H1 (cell line): Measurements from ENCODE around the gene VN1R5. TPM values are rescaled to one million over a fixed set of nuclear protein-coding genes. Genes with fewer than 3 reads are reported as not detected.

Experiments used
- CTCF ChIA-PET: fragments of 300-600 bp; sonication (Branson Sonifier 250); formaldehyde crosslinking; loops from one replicate; lab custom pipeline; 2021; ENCODE audit not compliant: partially characterized antibody; lab: Charles Lee
- POLR2A ChIA-PET: fragments of 300-600 bp; sonication (Branson Sonifier 250); formaldehyde crosslinking; loops from one replicate; lab custom pipeline; 2021; ENCODE audit warnings: inconsistent platforms; ENCODE audit not compliant: partially characterized antibody; lab: Charles Lee
- DNase-seq, 2 experiments: peaks; one replicate each; pipeline versions ENCODE4 v3.0.0 to v3.0.0-alpha.2; 2010 to 2022; ENCODE audit warnings: low spot score in 2 of 2, low read depth in 1 of 2, mixed read lengths in 1 of 2
- FAIRE-seq: peaks from 2 replicates; lab custom pipeline; 2011; peaks lifted over from hg19 to GRCh38; lab: Jason Lieb, UNC
- H2AFZ ChIP-seq: 2 replicates; pipeline ENCODE4 v1.8.1; 2012; ENCODE audit warnings: low read length, inconsistent platforms
- H2AK5ac ChIP-seq: 2 replicates; pipeline ENCODE4 v1.6.1; 2013; ENCODE audit warnings: low read depth, low read length
- H2BK120ac ChIP-seq: replicated peaks from 2 replicates; pipeline ENCODE3; 2013; ENCODE audit warnings: low read depth, low read length, inconsistent platforms
- H2BK12ac ChIP-seq: 2 replicates; pipeline ENCODE4 v1.6.1; 2013; ENCODE audit warnings: low read depth, low read length
- H2BK15ac ChIP-seq: 2 replicates; pipeline ENCODE4 v1.6.1; 2013; ENCODE audit warnings: low read length
- H2BK20ac ChIP-seq: 2 replicates; pipeline ENCODE4 v1.6.1; 2013; ENCODE audit warnings: low read length
- H2BK5ac ChIP-seq: 2 replicates; pipeline ENCODE4 v1.6.1; 2013; ENCODE audit warnings: low read depth, low read length
- H3K14ac ChIP-seq: 2 replicates; pipeline ENCODE4 v1.6.1; 2013; ENCODE audit warnings: inconsistent platforms; ENCODE audit not compliant: insufficient read length
- H3K18ac ChIP-seq: 2 replicates; pipeline ENCODE4 v1.6.1; 2013; ENCODE audit warnings: low read length; ENCODE audit errors: extremely low read depth
- H3K23ac ChIP-seq: 2 replicates; pipeline ENCODE4 v1.6.1; 2013; ENCODE audit warnings: inconsistent platforms; ENCODE audit not compliant: insufficient read length
- H3K23me2 ChIP-seq: 2 replicates; pipeline ENCODE4 v1.6.1; 2013; ENCODE audit warnings: low read depth, low read length
- H3K27ac ChIP-seq: 2 replicates; pipeline ENCODE4 v1.6.1; 2011; ENCODE audit warnings: low read depth, low read length, inconsistent platforms
- H3K27me3 ChIP-seq, 4 experiments: replicated peaks in 1 of 4; 1 replicate in 1 of 4; 2 replicates in 3 of 4; pipeline versions ENCODE4 v1.6.1 to v1.8.1; 2011 to 2013; ENCODE audit warnings: low read length in 3 of 4, mild to moderate bottlenecking in 3 of 4, inconsistent platforms in 2 of 4, mixed read lengths in 2 of 4, moderate library complexity in 1 of 4; ENCODE audit not compliant: control insufficient read depth in 3 of 4, insufficient read depth in 3 of 4; ENCODE audit errors: extremely low read depth in 1 of 4
- H3K36me3 ChIP-seq, 4 experiments: 2 replicates each; pipeline versions ENCODE4 v1.6.1 to v1.8.1; 2011 to 2013; ENCODE audit warnings: mild to moderate bottlenecking in 4 of 4, low read length in 3 of 4, moderate library complexity in 2 of 4, control low read depth in 1 of 4, inconsistent platforms in 1 of 4; ENCODE audit not compliant: insufficient read depth in 4 of 4, control insufficient read depth in 2 of 4
- H3K4ac ChIP-seq: replicated peaks from 2 replicates; pipeline ENCODE3; 2013; ENCODE audit warnings: low read length, low read depth, mixed read lengths, inconsistent platforms; ENCODE audit not compliant: insufficient read length
- H3K4me1 ChIP-seq, 4 experiments: replicated peaks in 1 of 4; 1 replicate in 1 of 4; 2 replicates in 3 of 4; pipeline versions ENCODE4 v1.6.1 to v1.8.1; 2011 to 2013; ENCODE audit warnings: low read length in 3 of 4, inconsistent platforms in 2 of 4, mixed read lengths in 1 of 4; ENCODE audit not compliant: insufficient read depth in 4 of 4, control insufficient read depth in 3 of 4
- H3K4me2 ChIP-seq, 2 experiments: 2 replicates each; pipeline versions ENCODE4 v1.6.1 to v1.8.1; 2011 to 2013; ENCODE audit warnings: low read depth in 2 of 2, low read length in 2 of 2, control low read depth in 1 of 2, inconsistent platforms in 1 of 2, mild to moderate bottlenecking in 1 of 2; ENCODE audit not compliant: insufficient read depth in 1 of 2
- H3K4me3 ChIP-seq, 4 experiments: fragments of 200-600, 300-600 bp in 1 of 4; sonication (generic), shearing (Covaris generic), sonication (Bioruptor Twin) in 1 of 4; 2 replicates each; pipeline versions ENCODE4 v1.5.1 to v1.8.1; 2011 to 2016; ENCODE audit warnings: low read length in 4 of 4, low read depth in 3 of 4, control low read depth in 2 of 4, inconsistent platforms in 2 of 4, mild to moderate bottlenecking in 2 of 4, mixed read lengths in 1 of 4, moderate library complexity in 1 of 4; ENCODE audit not compliant: insufficient read depth in 2 of 4; ENCODE audit errors: extremely low read depth in 1 of 4
- H3K56ac ChIP-seq: replicated peaks from 2 replicates; pipeline ENCODE3; 2013; ENCODE audit warnings: low read depth, mild to moderate bottlenecking, mixed read lengths, low read length, inconsistent platforms; ENCODE audit not compliant: insufficient read length
- H3K79me1 ChIP-seq: 2 replicates; pipeline ENCODE4 v1.6.1; 2013; ENCODE audit warnings: low read depth, low read length, control low read depth
- H3K79me2 ChIP-seq, 2 experiments: 2 replicates each; pipeline versions ENCODE4 v1.6.1 to v1.8.1; 2012 to 2013; ENCODE audit warnings: low read length in 2 of 2, mild to moderate bottlenecking in 2 of 2, inconsistent platforms in 1 of 2; ENCODE audit not compliant: insufficient read depth in 2 of 2, control insufficient read depth in 1 of 2
- H3K9ac ChIP-seq, 4 experiments: replicated peaks in 1 of 4; 1 replicate in 1 of 4; 2 replicates in 3 of 4; pipeline versions ENCODE4 v1.6.1 to v1.8.1; 2011 to 2013; ENCODE audit warnings: low read depth in 3 of 4, low read length in 3 of 4, control low read depth in 2 of 4, mild to moderate bottlenecking in 2 of 4, moderate library complexity in 2 of 4, inconsistent platforms in 1 of 4; ENCODE audit errors: extremely low read depth in 1 of 4
- H3K9me3 ChIP-seq, 2 experiments: 2 replicates each; pipeline versions ENCODE4 v1.6.1 to v1.8.1; 2012 to 2013; ENCODE audit warnings: mild to moderate bottlenecking in 2 of 2, moderate library complexity in 2 of 2, control low read depth in 1 of 2, inconsistent platforms in 1 of 2, low read depth in 1 of 2, low read length in 1 of 2, mixed read lengths in 1 of 2; ENCODE audit not compliant: insufficient read depth in 2 of 2
- H4K20me1 ChIP-seq, 2 experiments: replicated peaks in 1 of 2; 2 replicates each; pipeline versions ENCODE3 to v1.8.1; 2011 to 2013; ENCODE audit warnings: inconsistent platforms in 2 of 2, low read length in 2 of 2, mild to moderate bottlenecking in 1 of 2; ENCODE audit not compliant: insufficient read depth in 2 of 2, control insufficient read depth in 1 of 2
- H4K5ac ChIP-seq: 2 replicates; pipeline ENCODE4 v1.6.1; 2013; ENCODE audit warnings: low read length, low read depth, mixed read lengths, inconsistent platforms; ENCODE audit not compliant: insufficient read length
- H4K8ac ChIP-seq: 2 replicates; pipeline ENCODE4 v1.8.0; 2013; ENCODE audit warnings: mild to moderate bottlenecking, moderate library complexity, low read length, inconsistent platforms; ENCODE audit not compliant: insufficient read depth; ENCODE audit errors: extremely low read depth
- H4K91ac ChIP-seq: replicated peaks from 2 replicates; pipeline ENCODE3; 2013; ENCODE audit warnings: low read length, mixed read lengths, inconsistent platforms; ENCODE audit not compliant: insufficient read length
- ATF2 ChIP-seq: IDR thresholded peaks from 2 replicates; pipeline ENCODE4 v1.6.1; 2012; ENCODE audit warnings: low read length, inconsistent platforms
- ATF3 ChIP-seq: IDR thresholded peaks from 2 replicates; pipeline ENCODE4 v1.6.1; 2011; ENCODE audit warnings: low read depth, mild to moderate bottlenecking, low read length; ENCODE audit not compliant: insufficient read depth
- KDM5A ChIP-seq: fragments of 200-600 bp; IDR thresholded peaks from 2 replicates; pipeline ENCODE4 v1.7.1; 2012; ENCODE audit warnings: mild to moderate bottlenecking, low read length, inconsistent platforms, mixed read lengths
- RFX5 ChIP-seq: IDR thresholded peaks from 2 replicates; pipeline ENCODE4 v1.6.1; 2011; ENCODE audit warnings: low read depth, low read length, improper control_type of control experiment, borderline replicate concordance
- TAF1 ChIP-seq: IDR thresholded peaks from 2 replicates; pipeline ENCODE4 v1.6.1; 2011; ENCODE audit warnings: mild to moderate bottlenecking, low read depth, low read length
- WGBS, 2 experiments: shearing (Covaris generic) in 1 of 2; methylation state at CpG; one replicate each; pipeline versions ENCODE4 v1.1.6 to v1.1.7; 2013 to 2015; ENCODE audit warnings: low lambda C conversion rate in 2 of 2, mixed read lengths in 2 of 2, inconsistent platforms in 1 of 2, low coverage in 1 of 2, missing lambda C conversion rate in 1 of 2; ENCODE audit not compliant: insufficient replicate concordance in 2 of 2, insufficient coverage in 1 of 2, insufficient read length in 1 of 2; ENCODE audit errors: extremely low coverage in 1 of 2, missing lambda C conversion rate in 1 of 2; 5-methylcytosine and 5-hydroxymethylcytosine counted together
- polyA plus RNA-seq, 7 experiments: library from polyadenylated mRNA; depleted of rRNA in 3 of 7; stranded (reverse) in 5 of 7; unstranded in 2 of 7; fragments of >200 nt in 5 of 7; fragments of 200-250 nt in 2 of 7; gene quantifications; 1 replicate in 5 of 7; 2 replicates in 1 of 7; 4 replicates in 1 of 7; pipeline versions ENCODE4 v1.2.1 to v1.2.3, GENCODE V29; 2011 to 2013; ENCODE audit warnings: missing spikeins in 2 of 7, mixed read lengths in 2 of 7
- total RNA-seq: library from RNA; stranded (reverse); fragmentation: NEBNext Ultra II Directional; extraction: Animal tissue kit (Norgen Biotek cat#: 25700); gene quantifications from 2 replicates; pipeline ENCODE4 v1.2.1, GENCODE V29; 2021

VN1R5 gene
- total and polyA plus RNA-seq, 2 of the 8 experiments (the other 6 are each of a cell fraction or from before 2014, with no cell fraction given): not detected

GRCh38 chr1:247266053-247266452 lies 10.2 kb downstream of the VN1R5 start:
- H4K91ac ChIP-seq: no peak overlapping the region
- no peak overlapping the region for H4K5ac ChIP-seq
- H3K27ac ChIP-seq: no peak overlapping the region
- H3K14ac ChIP-seq: no peak overlapping the region
- POLR2A ChIA-PET: no interaction called here
- no peak overlapping the region for H3K56ac ChIP-seq
- no peak overlapping the region for H2BK120ac ChIP-seq
- H2BK20ac ChIP-seq: no peak overlapping the region
- no peak overlapping the region for H3K4ac ChIP-seq
- no peak overlapping the region for H3K18ac ChIP-seq
- H3K36me3 ChIP-seq: no peaks in the 10 kb centered on the region
- no peaks in the 10 kb centered on the region for H3K79me2 ChIP-seq
- H3K4me1 ChIP-seq: no peaks in the 10 kb centered on the region
- no peaks in the 10 kb centered on the region for H3K27me3 ChIP-seq
- H3K79me1 ChIP-seq: no peaks in the 10 kb centered on the region
- no peak overlapping the region for H3K23ac ChIP-seq
- peaks cover 7% of the 10 kb centered on the region in 2 experiments; a peak in 3 of 4 replicates for H3K9me3 ChIP-seq
- no peaks in the 10 kb centered on the region for H4K20me1 ChIP-seq
- 79% methylated on average over 5 of the region's 5 CpGs; no CpG with 5 or more reads in 1 of the 2 experiments for WGBS, 2 experiments
- H2AFZ ChIP-seq: no peak overlapping the region
- H3K9ac ChIP-seq: no peak overlapping the region
- H3K4me3 ChIP-seq: no peak overlapping the region
- no peak overlapping the region for H4K8ac ChIP-seq
- no peak overlapping the region for H2AK5ac ChIP-seq
- no peaks in the 10 kb centered on the region for H3K23me2 ChIP-seq
- FAIRE-seq (no peak), DNase-seq (no peak)
- CTCF ChIA-PET: no interaction called here
- no peak overlapping the region for H3K4me2 ChIP-seq
- no peak overlapping the region for H2BK5ac ChIP-seq
- no peak overlapping the region for H2BK12ac ChIP-seq
- no peak overlapping the region for H2BK15ac ChIP-seq
- TF ChIP-seq ATF2 (no peak), KDM5A (no peak), RFX5 (no peak), TAF1 (no peak), ATF3 (no peak)
